ENCODE measurements around the gene UBE2J2. TPM values are rescaled to one million over a fixed set of nuclear protein-coding genes. Genes with fewer than 3 reads are reported as not detected.

The UBE2J2 gene
- polyA plus RNA-seq, 1 donor from 2014 or later, result 79.7 TPM

GRCh38 chr1:1314678-1315335 lies 41.2 kb upstream of the UBE2J2 start:
- H4K20me1 ChIP-seq (ENCODE audit: insufficient read depth), result no peaks in the 10 kb centered on the region

GRCh38 chr1:1314237-1314586 lies 40.6 kb upstream of the UBE2J2 start:
- H3F3A ChIP-seq (ENCODE audit: insufficient read depth, low read length, poor library complexity, severe bottlenecking), result no peaks in the 10 kb centered on the region
- H2AFZ ChIP-seq (ENCODE audit: low read depth, low read length), result no peak overlapping the region
- H3K27ac ChIP-seq (ENCODE audit: low read length), result no peak overlapping the region
- H3K4me2 ChIP-seq (ENCODE audit: low read length), result no peak overlapping the region
- H3K79me2 ChIP-seq (replicated peaks; ENCODE audit: insufficient read depth, low read length), result no peaks in the 10 kb centered on the region
- H3K4me3 ChIP-seq (ENCODE audit: low read length), result no peak overlapping the region
- TF ChIP-seq POLR2AphosphoS5 (IDR thresholded peaks at IDR 0.05), result no peak
- TF ChIP-seq RAD21 (conservative IDR thresholded peaks at IDR 0.05), result no peak
- TF ChIP-seq MXI1 (conservative IDR thresholded peaks at IDR 0.05; ENCODE audit: poor library complexity, severe bottlenecking), result no peak
- no peak for TF ChIP-seq REST (IDR thresholded peaks at IDR 0.05; ENCODE audit: borderline replicate concordance)
- TF ChIP-seq TAF1 (IDR thresholded peaks at IDR 0.05; ENCODE audit: low read depth), result no peak
- TF ChIP-seq CTCF (IDR thresholded peaks at IDR 0.05; ENCODE audit: poor library complexity, severe bottlenecking), result no peak
- TF ChIP-seq EZH2 (IDR thresholded peaks at IDR 0.05; ENCODE audit: borderline replicate concordance, insufficient read depth, low read length, poor library complexity, severe bottlenecking), result no peak
- no peak for TF ChIP-seq EP300 (conservative IDR thresholded peaks at IDR 0.05; ENCODE audit: poor library complexity, severe bottlenecking)
- no peak for TF ChIP-seq SMC3 (conservative IDR thresholded peaks at IDR 0.05; ENCODE audit: poor library complexity)
- no peaks in the 10 kb centered on the region for H3K9me2 ChIP-seq (ENCODE audit: insufficient read depth, low read length)
- H3K27me3 ChIP-seq (ENCODE audit: insufficient read depth, low read depth, low read length), result no peaks in the 10 kb centered on the region
- no peaks in the 10 kb centered on the region for H3K36me3 ChIP-seq (ENCODE audit: insufficient read depth, low read length)
- H3K9me3 ChIP-seq (ENCODE audit: low read length), result no peaks in the 10 kb centered on the region
- H4K20me1 ChIP-seq (ENCODE audit: insufficient read depth), result no peaks in the 10 kb centered on the region
- H3K9ac ChIP-seq (ENCODE audit: low read length), result no peak overlapping the region

More at GRCh38 chr1:1314678-1315335, 41.2 kb upstream of the UBE2J2 start:
- H3K27ac ChIP-seq (ENCODE audit: low read length), result no peak overlapping the region
- H3K4me3 ChIP-seq (ENCODE audit: low read length), result no peak overlapping the region
- H3K9me3 ChIP-seq (ENCODE audit: low read length), result no peaks in the 10 kb centered on the region
- no peaks in the 10 kb centered on the region for H3K9me2 ChIP-seq (ENCODE audit: insufficient read depth, low read length)
- TF ChIP-seq SMC3 (conservative IDR thresholded peaks at IDR 0.05; ENCODE audit: poor library complexity) (no peak), TAF1 (IDR thresholded peaks at IDR 0.05; ENCODE audit: low read depth) (no peak), MXI1 (conservative IDR thresholded peaks at IDR 0.05; ENCODE audit: poor library complexity, severe bottlenecking) (no peak), POLR2AphosphoS5 (IDR thresholded peaks at IDR 0.05) (no peak)
- H3K9ac ChIP-seq (ENCODE audit: low read length), result no peak overlapping the region
- H3K4me2 ChIP-seq (ENCODE audit: low read length), result no peak overlapping the region
- no peaks in the 10 kb centered on the region for H3F3A ChIP-seq (ENCODE audit: insufficient read depth, low read length, poor library complexity, severe bottlenecking)
- H3K36me3 ChIP-seq (ENCODE audit: insufficient read depth, low read length), result no peaks in the 10 kb centered on the region
- no peak overlapping the region for H2AFZ ChIP-seq (ENCODE audit: low read depth, low read length)
- no peaks in the 10 kb centered on the region for H3K27me3 ChIP-seq (ENCODE audit: insufficient read depth, low read depth, low read length)
- H3K79me2 ChIP-seq (replicated peaks; ENCODE audit: insufficient read depth, low read length), result no peaks in the 10 kb centered on the region

Measured in neural cell (in vitro differentiated cells).